T-helper 1 cell treated with Interleukin-12 subunit alpha and Interleukin-12 subunit beta and Interleukin-4 antibody, amounts not matched to agents 30 μg/mL and 1 μg/mL, for 36 hours (primary cell): ENCODE data around the gene VAT1L.

Source experiments
- H3K27ac Mint-ChIP-seq: one replicate; pipeline ENCODE4 v1.8.0; 2021; ENCODE audit warnings: mild to moderate bottlenecking, mixed read lengths
- H3K27me3 Mint-ChIP-seq: one replicate; pipeline ENCODE4 v1.8.0; 2021; ENCODE audit warnings: low read depth, mixed read lengths
- H3K36me3 Mint-ChIP-seq: one replicate; pipeline ENCODE4 v1.8.0; 2021; ENCODE audit warnings: low read depth, mixed read lengths
- H3K4me1 Mint-ChIP-seq: one replicate; pipeline ENCODE4 v1.8.0; 2021; ENCODE audit warnings: low read depth, mixed read lengths
- H3K4me3 Mint-ChIP-seq: one replicate; pipeline ENCODE4 v1.8.0; 2021; ENCODE audit warnings: mild to moderate bottlenecking, moderate library complexity, mixed read lengths
- H3K9me3 Mint-ChIP-seq: one replicate; pipeline ENCODE4 v1.8.0; 2021; ENCODE audit warnings: mixed read lengths

The VAT1L gene

GRCh38 chr16:77790009-77790372 lies 1.6 kb downstream of the VAT1L start:
- H3K9me3 Mint-ChIP-seq = no peaks in the 10 kb centered on the region
- no peak overlapping the region for H3K27ac Mint-ChIP-seq
- H3K36me3 Mint-ChIP-seq = no peaks in the 10 kb centered on the region
- H3K4me3 Mint-ChIP-seq = no peak overlapping the region
- peaks cover 72% of the 10 kb centered on the region for H3K27me3 Mint-ChIP-seq
- H3K4me1 Mint-ChIP-seq = peaks cover 7% of the 10 kb centered on the region

GRCh38 chr16:77790912-77791311 lies 2.5 kb downstream of the VAT1L start:
- H3K27me3 Mint-ChIP-seq = peaks cover 72% of the 10 kb centered on the region
- H3K36me3 Mint-ChIP-seq = no peaks in the 10 kb centered on the region
- H3K9me3 Mint-ChIP-seq = no peaks in the 10 kb centered on the region
- no peak overlapping the region for H3K27ac Mint-ChIP-seq
- H3K4me3 Mint-ChIP-seq = no peak overlapping the region
- peaks cover 7% of the 10 kb centered on the region for H3K4me1 Mint-ChIP-seq

- no peak overlapping the region for H3K4me3 Mint-ChIP-seq
- peaks cover 48% of the 10 kb centered on the region for H3K27me3 Mint-ChIP-seq
- H3K9me3 Mint-ChIP-seq = no peaks in the 10 kb centered on the region
- peaks cover 3% of the 10 kb centered on the region for H3K4me1 Mint-ChIP-seq
- H3K27ac Mint-ChIP-seq = no peak overlapping the region
- H3K36me3 Mint-ChIP-seq = no peaks in the 10 kb centered on the region
Measured at GRCh38 chr16:77793417-77793816, 5.1 kb downstream of the VAT1L start.

GRCh38 chr16:77794586-77794985 lies 6.2 kb downstream of the VAT1L start:
- Mint-ChIP-seq H3K27me3 (peaks cover 40% of the 10 kb centered on the region), H3K4me1 (no peaks in the 10 kb centered on the region), H3K4me3 (no peak overlapping the region), H3K27ac (no peak overlapping the region), H3K9me3 (no peaks in the 10 kb centered on the region), H3K36me3 (no peaks in the 10 kb centered on the region)

- no peak overlapping the region for H3K4me3 Mint-ChIP-seq
- no peaks in the 10 kb centered on the region for H3K27me3 Mint-ChIP-seq
- H3K36me3 Mint-ChIP-seq = no peaks in the 10 kb centered on the region
- H3K27ac Mint-ChIP-seq = no peak overlapping the region
- no peaks in the 10 kb centered on the region for H3K4me1 Mint-ChIP-seq
- H3K9me3 Mint-ChIP-seq = no peaks in the 10 kb centered on the region
Measured at GRCh38 chr16:77801817-77802216, 13.5 kb downstream of the VAT1L start.

GRCh38 chr16:77805398-77805797 lies 17.0 kb downstream of the VAT1L start:
- Mint-ChIP-seq H3K27ac (no peak overlapping the region), H3K4me3 (no peak overlapping the region), H3K36me3 (no peaks in the 10 kb centered on the region), H3K27me3 (no peaks in the 10 kb centered on the region), H3K4me1 (no peaks in the 10 kb centered on the region), H3K9me3 (no peaks in the 10 kb centered on the region)

GRCh38 chr16:77807021-77807420 lies 18.7 kb downstream of the VAT1L start:
- no peaks in the 10 kb centered on the region for H3K4me1 Mint-ChIP-seq
- no peaks in the 10 kb centered on the region for H3K36me3 Mint-ChIP-seq
- H3K27me3 Mint-ChIP-seq = no peaks in the 10 kb centered on the region
- no peak overlapping the region for H3K27ac Mint-ChIP-seq
- no peak overlapping the region for H3K4me3 Mint-ChIP-seq
- no peaks in the 10 kb centered on the region for H3K9me3 Mint-ChIP-seq

- H3K27ac Mint-ChIP-seq = no peak overlapping the region
- H3K4me3 Mint-ChIP-seq = no peak overlapping the region
- no peaks in the 10 kb centered on the region for H3K9me3 Mint-ChIP-seq
- no peaks in the 10 kb centered on the region for H3K36me3 Mint-ChIP-seq
- no peaks in the 10 kb centered on the region for H3K4me1 Mint-ChIP-seq
- peaks cover 3% of the 10 kb centered on the region for H3K27me3 Mint-ChIP-seq
Measured at GRCh38 chr16:77812856-77813500, 24.6 kb downstream of the VAT1L start.

GRCh38 chr16:77816293-77816692 lies 27.9 kb downstream of the VAT1L start:
- no peaks in the 10 kb centered on the region for H3K36me3 Mint-ChIP-seq
- no peak overlapping the region for H3K4me3 Mint-ChIP-seq
- no peaks in the 10 kb centered on the region for H3K9me3 Mint-ChIP-seq
- no peak overlapping the region for H3K27ac Mint-ChIP-seq
- no peaks in the 10 kb centered on the region for H3K4me1 Mint-ChIP-seq
- H3K27me3 Mint-ChIP-seq = peaks cover 9% of the 10 kb centered on the region

- Mint-ChIP-seq H3K36me3 (no peaks in the 10 kb centered on the region), H3K27ac (no peak overlapping the region), H3K27me3 (peaks cover 9% of the 10 kb centered on the region), H3K9me3 (no peaks in the 10 kb centered on the region), H3K4me3 (no peak overlapping the region), H3K4me1 (no peaks in the 10 kb centered on the region)
Measured at GRCh38 chr16:77820340-77820739, 32.0 kb downstream of the VAT1L start.

GRCh38 chr16:77822661-77823060 lies 34.3 kb downstream of the VAT1L start:
- H3K27me3 Mint-ChIP-seq = peaks cover 6% of the 10 kb centered on the region
- no peak overlapping the region for H3K4me3 Mint-ChIP-seq
- H3K27ac Mint-ChIP-seq = no peak overlapping the region
- no peaks in the 10 kb centered on the region for H3K9me3 Mint-ChIP-seq
- no peaks in the 10 kb centered on the region for H3K36me3 Mint-ChIP-seq
- no peaks in the 10 kb centered on the region for H3K4me1 Mint-ChIP-seq

- no peaks in the 10 kb centered on the region for H3K9me3 Mint-ChIP-seq
- no peaks in the 10 kb centered on the region for H3K36me3 Mint-ChIP-seq
- peaks cover 6% of the 10 kb centered on the region for H3K27me3 Mint-ChIP-seq
- H3K27ac Mint-ChIP-seq = no peak overlapping the region
- H3K4me1 Mint-ChIP-seq = no peaks in the 10 kb centered on the region
- no peak overlapping the region for H3K4me3 Mint-ChIP-seq
Measured at GRCh38 chr16:77823067-77823466, 34.7 kb downstream of the VAT1L start.

GRCh38 chr16:77825196-77825595 lies 36.8 kb downstream of the VAT1L start:
- H3K9me3 Mint-ChIP-seq = no peaks in the 10 kb centered on the region
- no peak overlapping the region for H3K27ac Mint-ChIP-seq
- no peaks in the 10 kb centered on the region for H3K4me1 Mint-ChIP-seq
- H3K27me3 Mint-ChIP-seq = no peaks in the 10 kb centered on the region
- H3K4me3 Mint-ChIP-seq = no peak overlapping the region
- no peaks in the 10 kb centered on the region for H3K36me3 Mint-ChIP-seq

GRCh38 chr16:77827032-77827431 lies 38.7 kb downstream of the VAT1L start:
- Mint-ChIP-seq H3K36me3 (no peaks in the 10 kb centered on the region), H3K9me3 (no peaks in the 10 kb centered on the region), H3K27ac (no peak overlapping the region), H3K4me1 (no peaks in the 10 kb centered on the region), H3K27me3 (no peaks in the 10 kb centered on the region), H3K4me3 (no peak overlapping the region)

- Mint-ChIP-seq H3K4me1 (no peaks in the 10 kb centered on the region), H3K36me3 (no peaks in the 10 kb centered on the region), H3K4me3 (no peak overlapping the region), H3K9me3 (no peaks in the 10 kb centered on the region), H3K27ac (no peak overlapping the region), H3K27me3 (no peaks in the 10 kb centered on the region)
Measured at GRCh38 chr16:77833921-77834634, 45.7 kb downstream of the VAT1L start.
